Measurements from ENCODE around the gene RALGAPA1.
"Not testable (repeated sequence)": the region's sequence is repeated elsewhere in the genome, so short reads cannot be mapped to it uniquely, and the experiment has no call there.

Gene RALGAPA1

DNA sequence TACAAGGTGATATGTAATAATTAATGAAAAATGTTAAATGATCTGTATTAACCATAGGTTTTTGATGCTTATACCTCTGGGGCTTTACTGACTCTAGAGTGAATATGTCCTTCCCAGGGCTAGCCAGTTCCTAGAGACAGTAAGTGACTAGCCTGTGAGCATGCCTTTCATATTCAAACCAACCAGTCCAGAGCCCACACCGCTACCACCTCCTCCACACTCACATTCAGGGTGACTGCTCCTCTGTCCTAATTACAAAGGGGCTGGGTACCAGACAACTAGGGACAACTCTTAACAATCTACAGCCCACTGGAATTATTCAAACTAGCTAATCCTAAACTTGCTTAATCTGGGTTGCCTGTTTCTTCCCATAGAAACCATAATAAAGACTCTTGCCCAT lies 49.0 kb downstream of the RALGAPA1 start:
- no peak for DNase-seq

DNA sequence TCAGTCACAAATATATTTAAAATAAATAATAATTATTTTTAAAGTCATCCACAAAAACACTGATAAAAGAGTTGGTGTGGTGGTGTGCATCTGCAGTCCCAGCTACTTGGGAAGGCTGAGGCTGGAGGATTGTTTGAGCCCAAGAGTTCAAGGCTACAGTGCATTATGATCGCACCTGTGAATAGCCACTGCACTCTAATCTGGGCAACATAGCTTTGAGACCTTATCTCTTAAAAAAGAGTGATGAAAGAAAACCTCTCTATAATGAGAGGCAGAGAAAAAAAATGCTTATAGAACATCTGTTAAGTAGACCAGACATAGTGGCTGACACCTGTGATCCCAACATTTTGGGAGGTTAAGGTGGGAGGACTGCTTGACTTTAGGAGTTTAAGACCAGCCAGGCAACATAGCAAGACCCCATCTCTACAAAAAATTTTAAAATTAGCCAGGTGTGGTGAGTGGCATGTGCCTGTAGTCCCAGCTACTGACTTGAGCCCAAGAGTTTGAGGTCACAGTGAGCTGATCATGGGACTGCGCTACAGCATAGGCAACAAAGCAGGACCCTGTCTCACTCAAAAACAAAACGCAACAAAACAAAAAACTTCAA lies 50.5 kb downstream of the RALGAPA1 start:
- DNase-seq, result no peak

DNA sequence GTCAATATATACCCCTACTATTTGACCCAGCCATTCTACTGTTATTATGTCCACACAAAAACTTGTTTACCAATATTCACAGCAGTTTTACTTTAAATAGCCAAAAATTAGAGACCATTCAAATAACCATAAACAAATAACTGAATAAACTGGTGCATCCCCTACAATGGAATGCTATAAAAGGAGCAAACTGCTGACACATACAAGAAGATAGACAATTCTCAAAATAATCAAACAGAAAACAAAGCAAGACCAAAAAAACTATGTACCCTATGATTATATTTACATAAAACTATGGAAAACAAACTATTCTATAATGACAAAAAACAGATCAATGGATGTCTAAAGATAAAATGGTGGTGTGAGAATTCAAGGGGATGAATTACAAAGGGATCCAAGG lies 54.4 kb downstream of the RALGAPA1 start:
- no peak for DNase-seq

DNA sequence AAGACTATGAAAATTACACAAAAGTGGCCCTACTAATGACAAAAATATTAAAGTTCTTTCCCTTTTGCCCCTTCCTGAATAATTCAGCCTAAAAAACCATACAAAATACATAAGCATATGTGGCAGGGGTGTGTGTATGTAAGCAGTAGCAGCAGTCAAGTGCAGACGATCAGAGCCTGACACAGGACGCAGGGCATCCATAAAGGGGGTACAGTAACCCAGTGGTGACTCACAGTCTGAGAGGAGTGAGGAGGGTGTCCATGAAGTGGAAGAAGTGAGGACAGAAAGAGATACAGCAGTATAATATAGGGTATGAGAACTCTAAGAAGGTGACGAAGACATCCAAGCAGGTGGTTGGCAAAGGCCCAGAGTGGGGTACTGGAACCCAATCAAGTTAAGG lies 56.7 kb downstream of the RALGAPA1 start:
- DNase-seq, result no peak

DNA sequence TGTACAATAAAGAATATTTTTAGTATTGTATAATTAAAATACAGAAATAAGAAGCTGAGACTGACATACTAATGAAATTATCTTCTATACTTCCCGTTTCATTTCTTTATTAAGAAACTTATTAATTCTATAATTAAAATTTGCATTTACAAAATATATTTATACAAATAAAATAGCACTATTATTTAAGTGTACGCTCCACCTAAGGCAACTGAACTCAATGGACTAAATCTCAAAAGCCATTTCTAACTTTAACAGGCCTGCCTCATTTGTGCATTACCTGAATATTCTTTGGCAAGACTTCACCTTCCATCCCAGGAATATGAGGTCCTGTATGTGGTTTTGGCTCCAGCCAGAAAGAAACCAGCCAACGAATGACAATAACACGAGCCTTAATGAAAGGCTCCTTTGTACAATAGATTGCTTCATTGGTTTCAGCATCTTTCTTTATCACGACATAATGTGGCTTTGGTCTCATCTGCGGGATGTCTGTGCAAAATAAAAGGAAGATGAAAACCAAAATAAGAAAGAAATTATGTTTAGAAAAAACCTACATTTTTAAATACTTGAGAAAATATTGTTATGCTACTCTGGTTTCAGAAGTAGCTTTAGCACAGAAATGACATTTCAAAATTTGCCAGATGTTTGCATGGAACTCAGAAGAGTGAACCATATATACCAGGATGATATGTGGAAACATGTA lies 58.7 kb downstream of the RALGAPA1 start:
- no peak for DNase-seq

DNA sequence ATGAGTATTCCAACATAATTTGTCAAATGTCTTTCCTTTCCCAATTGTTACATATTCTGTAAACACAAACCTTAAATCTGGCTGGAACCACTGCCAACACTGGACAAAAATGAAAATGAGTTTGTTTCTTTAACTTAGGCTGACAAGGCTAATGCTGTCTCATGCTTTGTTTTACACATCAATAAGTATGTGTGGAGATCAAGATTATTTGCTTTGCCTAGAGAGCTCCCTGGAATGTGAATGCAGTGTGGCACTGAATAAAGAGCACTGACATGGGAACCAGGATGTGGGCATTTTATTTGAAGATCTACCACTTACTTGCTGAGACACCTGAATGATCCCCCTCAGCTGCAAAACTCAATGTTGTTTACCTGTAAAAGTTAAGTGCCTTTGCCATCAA lies 61.7 kb downstream of the RALGAPA1 start:
- no peak for DNase-seq

DNA sequence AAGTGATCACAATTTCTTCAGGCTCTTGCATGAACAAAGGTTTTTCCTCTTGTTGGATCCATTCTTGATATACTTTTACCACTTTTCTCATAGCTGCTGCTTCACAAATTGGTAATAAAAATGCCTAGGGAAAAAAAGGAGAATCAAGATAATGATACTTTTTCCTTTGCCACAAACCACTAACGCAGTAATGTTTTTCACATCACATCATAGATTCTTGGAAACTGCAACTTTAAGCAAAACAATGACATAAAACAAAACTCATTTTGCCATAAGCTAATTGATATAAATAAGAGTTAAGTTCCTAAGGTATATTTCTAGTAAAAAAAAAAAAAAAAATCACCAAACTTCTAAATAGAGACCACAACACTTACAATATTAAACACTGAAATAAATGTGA lies 66.7 kb downstream of the RALGAPA1 start:
- no peak for DNase-seq

DNA sequence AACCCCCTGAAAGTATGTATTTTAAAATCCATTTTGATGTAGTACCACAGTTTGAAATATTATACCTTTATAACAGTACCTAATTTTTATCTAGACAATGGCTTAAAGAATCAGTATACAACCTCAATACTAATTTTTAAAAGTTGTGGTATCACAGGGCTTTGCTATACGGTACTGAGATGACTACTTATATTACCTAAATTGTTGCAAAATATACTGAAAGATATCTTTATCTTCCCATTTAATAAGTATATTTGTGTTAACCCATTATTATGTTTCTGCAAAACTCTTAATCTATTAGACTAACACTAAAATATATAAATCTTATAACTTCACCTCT lies 67.1 kb downstream of the RALGAPA1 start:
- no peak for DNase-seq

DNA sequence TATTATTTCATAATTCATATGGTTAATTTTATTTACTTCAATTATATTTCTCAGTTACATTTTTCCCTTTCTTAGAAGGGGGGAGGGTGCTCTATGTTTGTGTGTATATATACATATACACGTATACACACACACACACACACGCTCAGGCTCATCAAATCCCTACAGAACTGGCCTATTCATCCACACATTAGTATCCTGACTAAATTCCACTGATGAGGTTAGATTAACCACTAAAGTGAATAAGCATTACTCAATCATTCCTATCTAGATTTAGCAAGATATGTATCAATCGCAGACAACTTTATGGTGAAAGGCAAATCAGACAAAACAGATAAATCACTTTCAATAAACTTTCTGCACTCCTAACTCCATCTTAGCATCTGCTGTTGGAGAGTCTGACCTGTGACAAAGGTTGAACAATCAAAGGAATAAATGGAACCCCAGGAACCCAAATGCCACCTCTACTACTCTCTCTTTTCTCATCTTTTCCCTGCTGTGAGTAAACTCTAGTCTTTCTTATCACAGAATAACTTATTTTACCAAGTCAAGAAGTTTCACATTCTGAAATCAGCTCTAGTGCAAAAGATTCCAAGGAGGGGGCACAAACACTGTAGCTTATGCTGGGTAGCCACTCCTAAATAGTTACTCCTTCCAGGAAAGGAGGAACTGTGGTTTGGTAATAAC lies 67.6 kb downstream of the RALGAPA1 start:
- no peak for DNase-seq

DNA sequence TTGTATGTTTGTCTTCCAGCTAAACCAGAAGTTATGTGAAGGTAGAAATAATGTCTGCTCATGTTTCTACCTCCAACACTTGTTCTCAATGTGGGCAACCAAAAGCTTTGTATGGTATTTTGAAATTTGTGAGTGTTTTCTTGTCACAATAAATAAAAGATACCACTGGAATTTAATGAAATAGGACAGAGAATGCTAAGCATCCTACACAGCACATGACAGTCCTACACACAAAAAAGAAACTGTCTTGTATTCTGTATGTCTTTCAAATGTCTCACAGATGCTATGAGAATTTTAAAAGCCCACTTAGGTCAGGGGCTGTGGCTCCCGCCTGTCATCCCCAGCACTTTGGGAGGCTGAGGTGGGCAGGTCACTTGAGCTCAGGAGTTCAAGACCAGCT lies 68.9 kb downstream of the RALGAPA1 start:
- no peak for DNase-seq

DNA sequence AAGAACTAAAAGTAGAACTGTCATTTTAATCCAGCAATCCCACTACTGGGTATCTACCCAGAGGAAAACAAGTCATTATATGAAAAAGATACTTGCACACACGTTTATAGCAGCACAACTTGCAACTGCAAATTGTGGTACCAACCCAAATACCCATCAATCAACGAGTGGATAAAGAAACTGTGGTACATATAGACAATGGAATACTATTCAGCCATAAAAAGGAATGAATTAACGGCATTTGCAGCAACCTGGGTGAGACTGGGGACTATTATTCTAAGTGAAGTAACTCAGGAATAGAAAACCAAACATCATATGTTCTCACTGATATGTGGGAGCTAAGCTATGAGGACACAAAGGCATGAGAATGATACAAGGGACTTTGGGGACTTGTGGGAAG lies 73.9 kb downstream of the RALGAPA1 start:
- not testable (repeated sequence) for DNase-seq

DNA sequence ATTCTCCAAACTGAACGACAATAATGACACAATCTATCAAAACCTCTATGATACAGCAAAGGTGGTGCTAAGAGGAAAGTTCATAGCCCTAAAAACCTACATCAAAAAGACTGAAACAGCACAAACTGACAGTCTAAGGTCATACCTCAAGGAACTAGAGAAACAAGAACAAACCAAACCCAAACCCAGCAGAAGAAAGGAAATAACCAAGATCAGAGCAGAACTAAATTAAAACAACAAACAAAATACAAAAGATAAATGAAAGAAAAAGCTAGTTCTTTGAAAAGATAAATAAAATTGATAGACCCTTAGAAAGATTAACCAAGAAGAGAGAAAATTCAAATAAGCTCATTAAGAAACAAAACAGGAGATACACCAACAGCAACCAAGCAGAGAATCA lies 75.6 kb downstream of the RALGAPA1 start:
- DNase-seq, result not testable (repeated sequence)

DNA sequence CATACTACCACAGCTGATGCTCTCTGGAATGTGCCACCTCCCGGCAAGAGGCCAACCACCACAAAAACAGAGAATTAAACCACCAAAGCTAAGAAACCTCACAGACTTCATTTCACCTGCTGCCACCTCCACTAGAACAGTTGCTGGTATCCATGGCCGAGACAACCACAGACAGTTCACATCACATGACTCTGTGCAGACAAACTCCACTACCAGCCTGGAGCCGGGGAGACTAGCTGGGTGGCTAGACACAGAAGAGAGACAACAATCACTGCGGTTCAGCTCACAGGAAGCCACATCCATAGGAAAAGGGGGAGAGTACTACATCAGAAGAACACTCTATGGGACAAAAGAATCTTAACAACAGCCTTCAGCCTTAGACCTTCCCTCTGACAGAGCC lies 78.2 kb downstream of the RALGAPA1 start:
- no peak for DNase-seq

DNA sequence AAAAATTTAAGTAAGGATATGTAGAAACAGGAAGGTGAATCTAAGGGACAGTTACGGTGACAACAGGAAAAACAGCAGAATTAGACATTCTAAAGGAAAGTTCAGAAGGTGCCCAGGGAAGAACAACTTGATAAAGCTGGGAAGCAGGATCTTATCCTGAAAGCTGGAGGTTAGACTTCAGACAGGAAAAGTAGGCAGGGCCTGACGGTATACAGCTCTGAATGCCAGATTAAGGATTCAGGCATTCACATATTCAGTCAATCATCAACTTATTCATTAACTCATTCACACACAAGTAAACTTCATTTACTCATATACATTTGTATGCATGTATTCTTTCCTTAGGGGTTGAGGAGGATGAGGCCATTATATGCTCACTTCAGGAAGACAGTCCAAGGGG lies 81.3 kb downstream of the RALGAPA1 start:
- DNase-seq, result no peak

DNA sequence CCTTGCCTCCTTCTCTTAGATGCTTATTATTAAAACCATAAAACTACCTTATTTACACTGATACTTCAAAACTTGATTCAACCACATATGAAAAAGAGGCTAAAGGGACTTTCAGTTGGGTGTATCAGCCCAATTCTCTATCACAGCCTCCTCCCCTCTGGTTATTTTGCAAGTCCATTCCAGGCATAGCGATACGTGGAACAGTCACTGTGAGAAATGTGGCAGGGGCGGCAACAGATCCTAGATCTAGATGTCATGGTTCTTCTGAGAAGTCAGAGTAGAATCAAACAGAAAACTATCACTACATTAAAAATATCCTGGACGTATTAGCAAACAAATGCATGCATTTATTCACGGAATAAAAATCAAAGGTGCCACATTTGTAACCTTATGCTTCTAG lies 83.2 kb downstream of the RALGAPA1 start:
- no peak for DNase-seq

DNA sequence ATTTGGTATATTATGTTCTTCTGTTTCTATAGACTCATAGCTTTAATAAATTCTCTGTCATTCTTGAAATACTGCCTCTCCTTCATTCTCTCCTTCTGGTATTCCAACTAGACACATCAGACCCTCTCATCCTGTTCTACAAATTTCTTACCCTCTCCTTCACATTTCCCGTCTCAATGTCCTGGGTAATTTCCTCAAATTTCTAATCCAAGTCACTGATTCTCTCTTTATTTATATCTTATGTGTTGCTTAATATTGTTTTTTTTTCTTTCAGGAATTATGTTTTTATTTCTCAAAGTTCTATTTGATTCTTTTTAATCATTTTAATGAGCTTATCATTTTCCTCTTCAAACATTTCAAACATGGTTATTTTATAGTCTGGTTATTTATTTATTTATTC lies 94.0 kb downstream of the RALGAPA1 start:
- no peak for DNase-seq

DNA sequence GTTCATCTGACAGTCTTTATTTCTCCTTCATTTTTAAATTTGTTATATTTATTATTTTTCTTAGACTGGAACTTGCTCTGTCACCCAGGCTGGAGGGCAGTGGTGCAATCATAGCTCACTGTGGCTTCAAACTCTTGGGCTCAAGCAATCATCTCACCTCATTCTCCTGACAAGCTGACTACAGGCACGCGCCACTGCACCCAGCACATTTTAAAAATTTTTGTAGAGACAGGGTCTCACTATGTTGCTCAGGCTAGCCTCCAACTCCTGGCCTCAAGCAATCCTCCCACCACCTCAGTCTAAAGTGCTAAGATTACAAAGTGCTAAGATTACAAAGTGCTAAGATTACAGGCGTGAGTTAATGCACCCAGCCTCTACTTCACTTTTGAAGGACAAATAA lies 96.6 kb downstream of the RALGAPA1 start:
- no peak for DNase-seq

DNA sequence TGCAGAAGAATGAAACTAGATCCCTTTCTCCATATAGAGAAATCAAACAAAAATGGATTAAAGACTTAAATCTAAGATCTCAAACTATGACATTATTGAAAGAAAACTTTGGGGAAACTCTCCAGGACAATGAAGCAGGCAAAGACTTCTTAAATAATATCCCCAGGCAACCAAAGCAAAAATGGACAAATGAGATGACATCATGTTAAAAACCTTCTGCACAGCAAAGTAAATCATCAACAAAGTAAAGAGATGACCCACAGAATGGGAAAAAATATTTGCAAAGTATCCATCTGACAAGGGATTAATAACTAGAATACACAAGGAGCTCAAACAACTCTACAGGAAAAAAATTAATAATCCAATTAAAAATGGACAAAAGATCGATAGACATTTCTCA lies 101.0 kb downstream of the RALGAPA1 start:
- DNase-seq, result no peak

DNA sequence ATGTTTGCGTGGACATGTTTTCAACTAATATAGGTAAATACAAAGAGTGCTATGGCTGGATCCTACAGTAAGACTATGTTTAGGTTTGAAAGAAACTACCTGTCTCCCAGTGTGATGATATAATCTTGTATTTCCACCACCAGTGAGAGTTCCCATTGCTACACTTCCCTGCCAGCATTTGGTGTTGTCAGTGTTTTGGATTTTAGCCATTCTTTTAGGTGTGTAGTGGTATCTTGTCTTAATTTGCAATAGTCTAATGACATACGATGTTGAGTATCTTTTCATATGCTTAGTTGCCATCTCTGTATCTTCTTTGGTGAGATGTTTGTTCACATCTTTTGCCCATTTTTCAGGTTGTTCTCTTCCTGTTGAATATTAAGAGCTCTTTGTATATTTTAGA lies 103.5 kb downstream of the RALGAPA1 start:
- no peak for DNase-seq

DNA sequence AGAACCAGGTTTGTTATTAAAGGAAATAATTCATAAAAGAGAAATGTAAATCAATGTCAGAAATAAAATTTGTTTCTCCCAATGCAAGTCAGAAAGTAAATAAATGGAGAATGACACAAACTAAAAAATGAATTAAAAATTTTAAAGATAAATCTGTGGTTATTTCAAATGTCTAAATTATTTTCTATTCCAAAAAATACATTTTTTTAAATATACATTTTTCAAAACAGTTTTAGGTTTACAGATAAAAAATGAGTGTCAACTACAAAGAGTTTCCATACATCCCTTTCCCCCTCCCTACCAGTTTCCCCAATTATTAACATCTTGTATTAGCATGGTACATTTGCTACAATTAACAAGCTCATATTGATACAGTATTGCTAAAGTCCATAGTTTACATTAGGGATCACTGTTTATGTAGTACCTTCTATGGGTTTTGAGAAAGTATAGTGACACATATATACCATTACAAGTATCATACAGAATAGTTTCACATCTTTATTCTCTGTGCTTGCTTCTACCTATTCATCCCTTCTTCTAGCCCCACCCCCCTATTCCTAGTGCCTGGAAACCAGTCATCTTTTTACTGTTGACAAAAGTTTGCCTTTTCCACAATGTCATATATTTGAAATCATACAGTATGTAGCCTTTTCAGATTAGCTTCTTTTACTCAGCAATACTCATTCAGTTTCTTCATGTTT lies 104.2 kb downstream of the RALGAPA1 start:
- no peak for DNase-seq

DNA sequence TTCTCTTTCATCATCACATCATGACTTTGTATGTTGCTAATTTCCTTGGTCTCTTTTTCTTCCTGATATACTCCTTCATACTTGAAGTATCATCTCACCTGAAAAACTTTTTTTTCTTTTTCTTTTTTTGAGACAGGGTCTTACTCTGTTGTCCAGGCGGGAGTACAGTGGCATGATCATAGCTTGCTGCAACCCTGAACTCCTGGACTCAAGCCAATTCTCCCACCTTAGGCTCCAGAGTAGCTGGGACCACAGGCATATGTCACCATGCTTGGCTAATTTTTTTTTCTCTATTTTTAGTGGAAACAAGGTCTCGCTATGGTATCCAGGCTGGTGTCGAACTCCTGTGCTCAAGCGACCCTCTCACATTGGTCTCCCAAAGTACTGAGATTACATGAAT lies 107.6 kb downstream of the RALGAPA1 start:
- no peak for DNase-seq

DNA sequence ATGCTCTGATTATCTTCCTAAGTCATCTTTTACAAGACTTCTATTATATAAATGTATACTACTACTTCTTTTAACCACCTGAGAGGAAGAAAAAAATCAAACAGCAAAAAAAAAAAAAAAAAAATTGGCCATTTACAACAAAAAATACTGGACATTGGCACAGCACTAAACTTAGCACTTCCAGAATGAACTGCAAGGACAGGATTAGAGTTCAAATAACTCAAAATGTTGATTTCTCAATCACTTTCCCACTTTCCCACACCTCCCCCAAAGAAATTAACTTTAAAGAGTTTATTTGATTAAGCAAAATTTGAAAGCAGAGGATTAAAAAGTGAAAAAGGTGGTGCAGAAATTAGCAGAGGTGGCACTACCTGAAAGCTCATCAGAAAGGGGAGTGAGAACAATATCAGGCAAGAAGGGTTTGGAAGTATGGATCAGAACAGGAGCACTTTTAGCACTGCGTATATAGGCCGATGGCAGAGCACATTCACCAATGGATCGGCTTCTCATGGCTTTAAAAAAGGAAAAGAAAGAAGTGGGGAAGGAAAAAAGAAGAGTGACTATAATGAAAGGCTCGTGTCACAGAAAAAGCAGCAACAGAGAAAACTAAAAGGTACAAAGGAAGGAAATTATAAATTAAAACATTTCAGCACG lies 109.2 kb downstream of the RALGAPA1 start:
- DNase-seq, result no peak

DNA sequence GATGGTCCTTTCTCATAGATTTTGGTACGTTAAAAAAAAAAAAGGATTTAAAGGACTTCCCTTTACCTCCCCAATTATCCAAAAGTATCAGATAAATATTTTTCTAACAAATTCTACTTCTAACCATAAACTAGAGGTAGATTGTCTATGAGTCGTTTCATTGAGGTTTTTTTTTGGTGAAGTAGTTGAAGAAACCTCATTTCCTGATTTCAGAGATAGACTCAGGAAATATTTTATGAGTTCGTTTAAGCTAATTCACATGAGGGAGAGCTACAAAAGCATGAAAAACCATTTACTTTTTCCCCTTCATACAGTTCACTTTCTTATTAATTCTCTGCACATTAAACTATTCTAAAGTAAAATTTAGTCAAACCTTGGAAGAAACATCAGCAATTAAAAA lies 112.5 kb downstream of the RALGAPA1 start:
- DNase-seq, result no peak

DNA sequence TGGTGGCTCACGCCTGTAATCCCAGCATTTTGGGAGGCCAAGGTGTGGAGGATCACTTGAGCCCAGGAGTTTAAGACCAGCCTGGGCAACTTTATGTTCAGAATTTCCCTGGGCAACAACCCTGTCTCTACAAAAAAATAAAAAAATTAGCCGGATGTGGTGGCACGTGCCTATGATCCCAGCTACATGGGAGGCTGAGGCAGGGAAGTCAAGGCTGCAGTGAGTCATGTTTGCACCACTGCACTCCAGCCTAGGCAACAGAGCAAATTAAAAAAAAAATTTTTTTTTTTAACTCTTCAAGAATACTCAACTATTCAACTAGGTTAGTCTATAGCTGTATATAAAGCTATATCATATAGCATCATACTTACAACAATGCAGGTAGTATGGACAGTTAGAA lies 113.0 kb downstream of the RALGAPA1 start:
- DNase-seq, result no peak
